HepG2 (cell line): ENCODE data around the gene OTOP3.

ENCODE experiments used
- CTCF ChIP-seq: sonication (generic); formaldehyde crosslinking; IDR thresholded peaks from 2 replicates; pipeline ENCODE4 v1.5.0; 2020; ENCODE audit warnings: mild to moderate bottlenecking, missing genetic modification reagents, moderate library complexity
- SETDB1 ChIP-seq: sonication (generic); formaldehyde crosslinking; IDR thresholded peaks from 2 replicates; pipeline ENCODE4 v1.5.1; 2020; ENCODE audit warnings: missing genetic modification reagents, mild to moderate bottlenecking, borderline replicate concordance
- ZNF546 ChIP-seq: sonication (generic); formaldehyde crosslinking; conservative IDR thresholded peaks from 2 replicates; pipeline ENCODE4 v1.8.1; 2023; ENCODE audit warnings: mild to moderate bottlenecking, missing genetic modification reagents

GRCh38 chr17:74956093-74956492 lies 20.4 kb downstream of the OTOP3 start:
- TF ChIP-seq SETDB1 (CRISPR knock-in tag) = no peak
- TF ChIP-seq CTCF (CRISPR knock-in tag) = no peak
- no peak for TF ChIP-seq ZNF546 (CRISPR knock-in tag)
